Measurements from ENCODE around the gene PTPRN.

Gene PTPRN

GRCh38 chr2:219286436-219287115 is 22.6 kb downstream of the PTPRN start:
- DNase-seq, result peak; percentile 45

GRCh38 chr2:219285894-219286425 is 23.2 kb downstream of the PTPRN start:
- peak; percentile 50 for DNase-seq

GRCh38 chr2:219285373-219285735 is 23.8 kb downstream of the PTPRN start:
- DNase-seq, result no peak

- DNase-seq, result no peak
Observed at GRCh38 chr2:219284501-219285372, 24.5 kb downstream of the PTPRN start.

- DNase-seq, result no peak
Observed at GRCh38 chr2:219282943-219283581, 26.1 kb downstream of the PTPRN start.

GRCh38 chr2:219282375-219282774 is 26.8 kb downstream of the PTPRN start:
- peak; percentile 70 for DNase-seq

- DNase-seq, result no peak
Observed at GRCh38 chr2:219281588-219281987, 27.6 kb downstream of the PTPRN start.

GRCh38 chr2:219280651-219281050 is 28.6 kb downstream of the PTPRN start:
- DNase-seq, result no peak

- no peak for DNase-seq
Observed at GRCh38 chr2:219279916-219280516, 29.2 kb downstream of the PTPRN start.

GRCh38 chr2:219279151-219279915 is 29.9 kb downstream of the PTPRN start, which contains the start of gene DNAJB2:
DNAJB2 (plus strand) TSS chr2:219279366; CDS start chr2:219279834, 468 bp downstream.
- peak; percentile 99 for DNase-seq

GRCh38 chr2:219278655-219279150 is 30.5 kb downstream of the PTPRN start:
- DNase-seq, result no peak

GRCh38 chr2:219277703-219278654 is 31.2 kb downstream of the PTPRN start:
- peak; percentile 86 for DNase-seq

- no peak for DNase-seq
Observed at GRCh38 chr2:219274361-219274921, 34.8 kb downstream of the PTPRN start.

GRCh38 chr2:219273937-219274336 is 35.3 kb downstream of the PTPRN start:
- no peak for DNase-seq

- DNase-seq, result no peak
Observed at GRCh38 chr2:219272995-219273394, 36.2 kb downstream of the PTPRN start.

- no peak for DNase-seq
Observed at GRCh38 chr2:219272356-219272755, 36.8 kb downstream of the PTPRN start.

- no peak for DNase-seq
Observed at GRCh38 chr2:219271021-219271420, 38.2 kb downstream of the PTPRN start.

GRCh38 chr2:219270055-219270372 is 39.2 kb downstream of the PTPRN start:
- DNase-seq, result no peak

GRCh38 chr2:219269362-219270054 is 39.7 kb downstream of the PTPRN start:
- DNase-seq, result no peak

GRCh38 chr2:219268294-219268693 is 40.9 kb downstream of the PTPRN start:
- DNase-seq, result no peak
